HFFc6 (cell line): ENCODE results near the gene ZBTB7A. TPM values are rescaled to one million over a fixed set of nuclear protein-coding genes. Genes with fewer than 3 reads are reported as not detected.

Experiments
- DNase-seq: peaks from one replicate; pipeline ENCODE4 v3.0.0-alpha.2; 2018
- H3K27ac Mint-ChIP-seq: 2 replicates; pipeline ENCODE4 v1.8.0; 2020; ENCODE audit warnings: mild to moderate bottlenecking, mixed read lengths
- H3K27me3 Mint-ChIP-seq: 2 replicates; pipeline ENCODE4 v1.8.0; 2021; ENCODE audit warnings: mild to moderate bottlenecking, moderate library complexity, mixed read lengths; ENCODE audit not compliant: insufficient read depth
- H3K36me3 Mint-ChIP-seq: 2 replicates; pipeline ENCODE4 v1.8.0; 2021; ENCODE audit warnings: low read depth, mixed read lengths
- H3K4me1 Mint-ChIP-seq: 2 replicates; pipeline ENCODE4 v1.8.0; 2020; ENCODE audit warnings: low read depth, mixed read lengths
- H3K4me3 Mint-ChIP-seq: 2 replicates; pipeline ENCODE4 v1.8.0; 2020; ENCODE audit warnings: mild to moderate bottlenecking, moderate library complexity, mixed read lengths
- H3K9me3 Mint-ChIP-seq: 2 replicates; pipeline ENCODE4 v1.8.0; 2020; ENCODE audit warnings: mild to moderate bottlenecking, mixed read lengths
- total RNA-seq, 6 experiments: library from RNA; stranded (reverse); fragmentation: NEBNext Ultra II Directional; extraction: Animal tissue kit (Norgen Biotek cat#: 25700); gene quantifications; 2 replicates in 1 of 6; 3 replicates in 5 of 6; pipeline ENCODE4 v1.2.3, GENCODE V29; 2021
- TF ChIP-seq, protein P1 (sequence below): fragments of 200-600 bp; sonication (generic); IDR thresholded peaks from 2 replicates; pipeline ENCODE4 v1.5.0; 2021; ENCODE audit warnings: antibody characterized with exemption, mild to moderate bottlenecking

ZBTB7A gene
- total RNA-seq, 6 experiments from 2014 or later, result 40.8 to 47.6 (median 43.6) TPM

DNA sequence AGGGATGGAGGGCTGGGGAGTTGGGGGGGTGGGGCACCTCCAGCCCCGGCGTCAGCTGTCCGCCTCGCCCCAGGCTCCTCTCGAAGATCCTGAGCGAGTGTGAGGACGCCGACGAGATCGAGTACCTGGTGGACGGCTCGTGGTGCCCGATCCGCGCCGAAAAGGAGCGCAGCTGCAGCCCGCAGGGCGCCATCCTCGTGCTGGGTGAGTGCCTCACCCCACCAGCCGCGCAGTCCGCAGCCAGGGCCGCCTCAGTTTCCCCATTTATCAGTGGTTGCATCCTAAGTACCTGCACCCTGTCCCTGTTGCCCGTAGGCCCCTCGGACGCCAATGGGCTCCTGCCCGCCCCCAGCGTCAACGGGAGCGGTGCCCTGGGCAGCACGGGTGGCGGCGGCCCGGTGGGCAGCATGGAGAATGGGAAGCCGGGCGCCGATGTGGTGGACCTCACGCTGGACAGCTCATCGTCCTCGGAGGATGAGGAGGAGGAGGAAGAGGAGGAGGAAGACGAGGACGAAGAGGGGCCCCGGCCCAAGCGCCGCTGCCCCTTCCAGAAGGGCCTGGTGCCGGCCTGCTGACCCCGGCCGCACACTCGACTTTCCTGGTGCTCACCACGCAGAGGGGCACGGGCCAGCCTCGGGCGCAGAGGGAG, 29.3 kb downstream of the ZBTB7A start:
- Mint-ChIP-seq H3K4me3 (no peak overlapping the region; the same call in 1 of the 2 replicates), H3K27me3 (peaks cover 12% of the 10 kb centered on the region), H3K4me1 (no peaks in the 10 kb centered on the region), H3K27ac (no peak overlapping the region; the same call in 1 of the 2 replicates), H3K9me3 (0 out of 2 replicates have a peak, but pooled peaks cover 3% of the 10 kb centered on the region), H3K36me3 (0 out of 2 replicates have a peak, but pooled peaks cover 7% of the 10 kb centered on the region)
- DNase-seq, result no peak
- TF ChIP-seq, protein P1, sequence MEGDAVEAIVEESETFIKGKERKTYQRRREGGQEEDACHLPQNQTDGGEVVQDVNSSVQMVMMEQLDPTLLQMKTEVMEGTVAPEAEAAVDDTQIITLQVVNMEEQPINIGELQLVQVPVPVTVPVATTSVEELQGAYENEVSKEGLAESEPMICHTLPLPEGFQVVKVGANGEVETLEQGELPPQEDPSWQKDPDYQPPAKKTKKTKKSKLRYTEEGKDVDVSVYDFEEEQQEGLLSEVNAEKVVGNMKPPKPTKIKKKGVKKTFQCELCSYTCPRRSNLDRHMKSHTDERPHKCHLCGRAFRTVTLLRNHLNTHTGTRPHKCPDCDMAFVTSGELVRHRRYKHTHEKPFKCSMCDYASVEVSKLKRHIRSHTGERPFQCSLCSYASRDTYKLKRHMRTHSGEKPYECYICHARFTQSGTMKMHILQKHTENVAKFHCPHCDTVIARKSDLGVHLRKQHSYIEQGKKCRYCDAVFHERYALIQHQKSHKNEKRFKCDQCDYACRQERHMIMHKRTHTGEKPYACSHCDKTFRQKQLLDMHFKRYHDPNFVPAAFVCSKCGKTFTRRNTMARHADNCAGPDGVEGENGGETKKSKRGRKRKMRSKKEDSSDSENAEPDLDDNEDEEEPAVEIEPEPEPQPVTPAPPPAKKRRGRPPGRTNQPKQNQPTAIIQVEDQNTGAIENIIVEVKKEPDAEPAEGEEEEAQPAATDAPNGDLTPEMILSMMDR, result no peak

DNA sequence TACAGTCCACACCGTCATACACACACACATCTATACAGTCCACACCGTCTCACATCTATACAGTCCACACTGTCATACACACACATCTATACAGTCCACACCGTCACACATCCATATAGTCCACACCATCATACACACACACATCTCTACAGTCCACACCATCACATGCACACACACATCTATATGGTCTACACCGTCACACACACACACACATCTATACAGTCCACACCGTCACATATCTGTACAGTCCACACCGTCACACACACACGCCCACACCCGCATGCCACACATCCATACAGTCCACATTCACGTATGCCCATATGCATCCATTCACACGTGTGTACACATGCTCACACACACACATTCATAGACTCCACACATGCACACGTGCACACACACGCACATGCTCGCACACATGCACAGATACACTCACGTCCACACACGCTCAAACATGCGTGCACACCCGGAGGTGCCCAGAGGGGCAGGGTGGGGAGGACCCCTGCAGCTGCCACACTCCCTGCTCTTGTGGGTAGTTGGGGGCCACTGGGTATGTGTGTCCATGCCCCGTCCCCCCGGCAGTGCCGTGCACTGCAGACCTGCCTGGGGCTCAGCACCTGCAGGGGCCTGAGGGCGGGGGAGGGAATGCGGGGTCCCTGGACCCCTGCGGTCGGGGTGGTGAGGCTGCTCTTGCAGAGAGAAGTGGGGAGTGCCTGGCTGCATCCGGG, 30.0 kb downstream of the ZBTB7A start:
- TF ChIP-seq, protein P1, result no peak
- Mint-ChIP-seq H3K27ac (no peak overlapping the region), H3K36me3 (0 out of 2 replicates have a peak, but pooled peaks cover 7% of the 10 kb centered on the region), H3K4me1 (no peaks in the 10 kb centered on the region), H3K4me3 (no peak overlapping the region), H3K27me3 (peaks cover 12% of the 10 kb centered on the region), H3K9me3 (0 out of 2 replicates have a peak, but pooled peaks cover 3% of the 10 kb centered on the region)
- no peak for DNase-seq

DNA sequence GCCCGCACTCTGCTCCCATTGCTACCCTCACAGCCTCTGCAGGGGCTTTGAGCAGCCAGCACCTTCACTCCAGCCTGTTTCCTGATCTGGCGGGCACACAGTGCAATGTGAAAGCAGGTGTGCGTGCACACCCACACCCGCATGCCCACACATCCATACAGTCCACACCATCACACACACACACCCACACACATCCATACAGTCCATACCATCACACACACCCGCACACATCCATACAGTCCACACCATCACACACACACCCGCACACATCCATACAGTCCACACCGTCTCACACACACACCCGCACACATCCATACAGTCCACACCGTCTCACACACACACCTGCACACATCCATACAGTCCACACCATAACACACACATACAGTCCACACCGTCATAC, 31.1 kb downstream of the ZBTB7A start:
- 0 out of 2 replicates have a peak, but pooled peaks cover 3% of the 10 kb centered on the region for H3K9me3 Mint-ChIP-seq
- peaks cover 9% of the 10 kb centered on the region for H3K27me3 Mint-ChIP-seq
- TF ChIP-seq, protein P1, result no peak
- H3K4me1 Mint-ChIP-seq, result no peaks in the 10 kb centered on the region
- H3K4me3 Mint-ChIP-seq, result no peak overlapping the region
- no peak overlapping the region for H3K27ac Mint-ChIP-seq
- DNase-seq, result no peak
- H3K36me3 Mint-ChIP-seq, result 0 out of 2 replicates have a peak, but pooled peaks cover 7% of the 10 kb centered on the region

DNA sequence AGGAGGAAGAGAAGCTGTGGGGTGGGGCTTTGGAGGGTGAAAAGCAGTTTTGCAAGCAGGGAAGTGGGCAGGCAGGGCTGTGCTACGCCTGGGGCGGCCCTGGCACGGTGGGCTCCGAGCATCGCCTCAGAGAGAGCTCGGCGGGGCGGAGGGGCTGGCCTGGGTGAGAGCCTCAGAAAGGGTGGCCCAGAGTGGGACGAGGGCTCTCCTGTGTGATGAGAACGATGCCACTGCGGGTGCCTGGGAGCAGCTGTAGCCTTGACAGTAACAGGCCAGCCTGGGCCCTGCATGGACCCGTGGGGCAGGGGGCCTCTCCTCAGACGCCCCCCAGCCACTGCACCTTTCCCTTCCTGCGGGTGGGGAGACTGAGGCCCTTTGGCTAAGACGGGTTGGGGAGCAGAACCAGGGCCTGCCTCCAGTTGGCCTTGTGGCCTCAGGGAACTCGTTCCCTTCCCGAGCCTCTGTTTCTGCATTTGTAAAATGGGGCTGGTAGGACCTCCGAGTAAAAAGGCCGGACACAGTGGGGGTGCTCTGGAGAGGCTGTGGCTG, 31.6 kb downstream of the ZBTB7A start:
- peaks cover 8% of the 10 kb centered on the region for H3K27me3 Mint-ChIP-seq
- 0 out of 2 replicates have a peak, but pooled peaks cover 3% of the 10 kb centered on the region for H3K36me3 Mint-ChIP-seq
- H3K4me3 Mint-ChIP-seq, result no peak overlapping the region; the same call in 1 of the 2 replicates
- no peaks in the 10 kb centered on the region for H3K4me1 Mint-ChIP-seq
- DNase-seq, result no peak
- TF ChIP-seq, protein P1, result no peak
- H3K9me3 Mint-ChIP-seq, result 0 out of 2 replicates have a peak, but pooled peaks cover 3% of the 10 kb centered on the region
- no peak overlapping the region for H3K27ac Mint-ChIP-seq

- 0 out of 2 replicates have a peak, but pooled peaks cover 3% of the 10 kb centered on the region for H3K9me3 Mint-ChIP-seq
- H3K27me3 Mint-ChIP-seq, result peaks cover 3% of the 10 kb centered on the region
- H3K27ac Mint-ChIP-seq, result no peak overlapping the region
- DNase-seq, result no peak
- H3K36me3 Mint-ChIP-seq, result no peaks in the 10 kb centered on the region
- no peaks in the 10 kb centered on the region for H3K4me1 Mint-ChIP-seq
- TF ChIP-seq, protein P1, result no peak
- no peak overlapping the region; the same call in 1 of the 2 replicates for H3K4me3 Mint-ChIP-seq
Measured at GRCh38 chr19:4034048-4035017, 32.4 kb downstream of the ZBTB7A start.
